ENCODE data around the gene RALGPS1.

RALGPS1 gene

DNA sequence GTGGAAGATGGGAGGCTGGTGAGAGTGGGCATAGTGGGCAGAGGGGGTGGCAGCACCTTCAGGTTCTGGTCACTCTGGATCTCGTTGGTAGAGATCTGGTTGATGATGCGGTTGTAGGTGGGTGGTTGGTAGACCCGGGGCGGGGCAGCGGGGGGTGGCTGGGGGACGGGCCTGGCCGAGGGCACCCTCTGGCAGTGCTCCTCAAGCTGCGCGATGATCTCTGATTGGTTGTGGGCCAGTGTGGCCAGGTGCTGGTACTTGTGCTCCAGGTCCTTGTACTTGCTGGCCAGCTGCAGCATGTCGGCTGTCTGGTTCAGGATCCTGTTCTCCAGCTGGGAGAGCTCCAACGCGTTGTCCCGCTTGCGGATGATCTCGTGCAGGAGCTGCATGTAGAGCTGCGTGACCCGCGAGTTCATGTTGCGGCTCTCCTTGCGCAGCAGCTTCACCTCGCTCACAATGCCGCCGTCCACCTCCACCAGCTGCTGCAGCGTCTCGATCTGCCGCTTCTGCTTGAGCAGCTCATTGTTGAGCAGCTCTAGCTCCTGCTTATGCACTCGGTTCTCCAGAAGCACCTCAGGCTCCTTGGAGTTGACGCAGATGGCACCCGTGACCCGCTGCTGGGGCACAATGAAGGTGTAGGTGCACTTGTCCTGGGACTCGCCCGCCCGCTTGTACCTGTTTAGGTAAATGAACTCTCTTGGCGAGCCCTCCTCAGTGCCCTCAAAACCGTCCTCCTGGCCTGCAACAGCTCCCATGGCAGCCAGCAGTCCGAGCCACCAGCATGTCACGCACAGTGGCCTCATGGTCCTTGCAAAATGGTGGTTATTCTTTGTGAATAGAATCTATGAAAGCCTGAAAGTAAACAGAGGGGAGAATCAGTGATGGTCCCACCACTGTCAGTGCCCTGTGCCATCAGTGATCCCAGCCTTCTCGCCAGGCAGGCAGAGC lies 193.6 kb downstream of the RALGPS1 start:
- DNase-seq (no peak), ATAC-seq (replicated peaks) (no peak)
- Mint-ChIP-seq H3K4me3 (no peak overlapping the region), H3K36me3 (ENCODE audit: insufficient read depth) (peaks cover 2% of the 10 kb centered on the region), H3K27ac (no peak overlapping the region), H3K9me3 (no peaks in the 10 kb centered on the region), H3K4me1 (ENCODE audit: low read depth in 2 of 2) (peaks cover 5 to 7% of the 10 kb centered on the region in 2 donors), H3K27me3 (no peaks in the 10 kb centered on the region)

DNA sequence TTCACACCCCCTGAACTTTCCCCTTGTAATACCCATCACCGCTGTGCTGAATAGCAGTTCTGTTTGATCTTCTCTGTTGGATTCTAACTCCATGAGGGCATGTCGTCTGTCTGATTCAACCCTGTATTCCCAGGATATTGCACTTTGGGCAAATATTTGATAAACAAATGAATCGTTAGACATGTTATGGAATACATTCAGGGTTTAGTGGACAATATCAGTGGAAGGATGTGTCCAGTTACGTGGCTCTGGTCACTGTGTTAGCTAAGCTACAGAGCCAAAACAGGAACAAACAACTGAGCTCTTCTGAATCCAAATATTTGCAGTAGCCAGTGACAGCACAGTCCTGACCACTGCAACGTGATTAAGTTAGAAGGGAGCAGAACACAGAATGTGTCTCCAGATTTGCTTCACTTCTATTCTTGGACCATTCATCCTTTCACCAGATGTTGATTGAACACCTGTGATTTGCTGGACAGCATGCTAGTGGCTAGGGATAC lies 194.7 kb downstream of the RALGPS1 start:
- no peaks in the 10 kb centered on the region for H3K27me3 Mint-ChIP-seq
- ATAC-seq (replicated peaks) = no peak
- no peak overlapping the region for H3K27ac Mint-ChIP-seq
- no peak for DNase-seq
- no peaks in the 10 kb centered on the region for H3K9me3 Mint-ChIP-seq
- H3K4me3 Mint-ChIP-seq = no peak overlapping the region
- H3K36me3 Mint-ChIP-seq (ENCODE audit: insufficient read depth) = peaks cover 11% of the 10 kb centered on the region
- peaks cover 4 to 5% of the 10 kb centered on the region in 2 donors for H3K4me1 Mint-ChIP-seq (ENCODE audit: low read depth in 2 of 2)

DNA sequence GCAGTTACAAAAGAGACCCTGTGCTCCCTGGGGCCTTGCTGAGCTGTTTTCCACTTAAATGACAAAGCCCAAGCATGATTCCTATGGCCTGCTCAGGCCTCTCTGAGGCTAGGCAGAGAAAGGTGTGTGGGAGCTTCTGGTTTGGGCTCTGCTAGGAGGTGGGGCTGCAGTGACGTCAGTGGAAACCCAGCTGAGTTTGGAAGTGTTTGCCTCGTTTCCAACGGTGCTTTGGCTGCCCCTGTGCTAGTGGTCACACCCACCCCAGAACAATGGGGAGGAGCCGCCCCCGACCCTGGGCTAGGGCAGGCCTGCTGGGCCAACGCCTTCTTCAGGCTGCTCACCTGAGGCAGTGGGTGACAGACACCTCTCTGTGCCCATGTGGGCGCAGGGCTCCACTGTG lies 197.5 kb downstream of the RALGPS1 start:
- Mint-ChIP-seq H3K4me3 (no peak overlapping the region), H3K9me3 (no peaks in the 10 kb centered on the region), H3K27me3 (no peaks in the 10 kb centered on the region), H3K4me1 (ENCODE audit: low read depth in 2 of 2) (peaks cover 13 to 16% of the 10 kb centered on the region in 2 donors), H3K36me3 (ENCODE audit: insufficient read depth) (peaks cover 9% of the 10 kb centered on the region), H3K27ac (no peak overlapping the region)
- ATAC-seq (replicated peaks) = no peak
- no peak for DNase-seq

DNA sequence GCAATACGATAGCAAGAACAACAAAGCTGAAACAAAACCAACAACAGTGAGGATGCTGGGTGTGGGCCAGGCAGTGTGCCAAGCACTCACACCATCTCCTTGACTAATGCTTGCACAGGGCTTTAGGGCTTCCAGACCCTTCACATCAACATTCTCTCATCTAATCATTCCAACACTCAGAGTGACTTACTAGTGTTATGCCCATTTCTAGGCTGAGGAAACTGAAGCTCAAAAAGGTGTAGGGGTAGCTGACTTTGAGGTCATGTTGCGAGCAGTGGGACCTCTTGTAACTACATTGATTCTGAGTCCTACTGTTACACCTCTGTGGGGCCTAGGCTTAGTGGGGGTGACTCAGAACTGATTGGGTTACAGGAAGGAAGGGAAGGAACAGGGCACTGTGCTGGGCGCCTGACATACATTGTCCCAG lies 198.2 kb downstream of the RALGPS1 start:
- no peak overlapping the region for H3K27ac Mint-ChIP-seq
- peaks cover 9% of the 10 kb centered on the region for H3K36me3 Mint-ChIP-seq (ENCODE audit: insufficient read depth)
- H3K4me3 Mint-ChIP-seq = no peak overlapping the region
- H3K9me3 Mint-ChIP-seq = no peaks in the 10 kb centered on the region
- H3K27me3 Mint-ChIP-seq = no peaks in the 10 kb centered on the region
- ATAC-seq (replicated peaks) (no peak), DNase-seq (no peak)
- peaks cover 13 to 18% of the 10 kb centered on the region in 2 donors for H3K4me1 Mint-ChIP-seq (ENCODE audit: low read depth in 2 of 2)

DNA sequence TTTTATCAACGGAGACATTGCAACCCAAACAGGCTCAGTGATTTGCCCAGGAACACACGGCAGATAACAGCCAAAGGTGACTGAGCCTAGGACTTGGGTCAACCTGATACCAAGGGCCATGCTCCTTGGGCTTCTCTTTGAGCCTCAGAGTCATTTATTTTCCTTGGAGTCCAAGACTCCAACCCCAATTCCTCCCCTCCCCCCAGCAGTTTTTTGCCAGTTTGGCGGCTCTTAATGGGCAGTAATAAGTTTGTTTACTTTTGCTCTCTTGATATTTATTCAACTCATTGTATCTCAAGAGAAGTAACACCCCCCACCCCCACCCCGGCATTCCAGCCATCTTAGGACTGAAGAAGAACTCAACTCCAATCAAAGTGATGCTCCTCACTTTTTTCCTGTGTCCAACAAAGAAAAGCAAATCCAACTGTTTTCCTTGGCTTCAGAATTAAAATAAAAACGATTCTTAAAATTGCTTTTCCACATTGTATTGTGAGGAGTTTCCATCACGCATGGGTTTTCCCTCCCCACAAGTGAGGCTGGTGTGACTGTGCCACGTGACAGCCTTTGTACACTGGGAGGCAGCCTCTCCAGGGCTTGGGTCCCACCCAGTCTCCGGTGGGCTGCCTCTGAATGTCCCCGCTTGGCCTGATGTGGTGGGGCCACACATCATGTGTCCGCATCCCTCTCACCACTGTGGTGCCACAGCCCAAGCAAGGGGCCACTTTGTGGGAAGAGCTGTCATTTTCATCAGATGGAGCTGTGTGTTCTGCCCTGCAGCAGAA lies 198.8 kb downstream of the RALGPS1 start:
- DNase-seq (no peak), ATAC-seq (replicated peaks) (no peak)
- Mint-ChIP-seq H3K4me3 (no peak overlapping the region), H3K36me3 (ENCODE audit: insufficient read depth) (peaks cover 9% of the 10 kb centered on the region), H3K4me1 (ENCODE audit: low read depth in 2 of 2) (peaks cover 9 to 14% of the 10 kb centered on the region in 2 donors), H3K27ac (no peak overlapping the region), H3K27me3 (no peaks in the 10 kb centered on the region), H3K9me3 (no peaks in the 10 kb centered on the region)

DNA sequence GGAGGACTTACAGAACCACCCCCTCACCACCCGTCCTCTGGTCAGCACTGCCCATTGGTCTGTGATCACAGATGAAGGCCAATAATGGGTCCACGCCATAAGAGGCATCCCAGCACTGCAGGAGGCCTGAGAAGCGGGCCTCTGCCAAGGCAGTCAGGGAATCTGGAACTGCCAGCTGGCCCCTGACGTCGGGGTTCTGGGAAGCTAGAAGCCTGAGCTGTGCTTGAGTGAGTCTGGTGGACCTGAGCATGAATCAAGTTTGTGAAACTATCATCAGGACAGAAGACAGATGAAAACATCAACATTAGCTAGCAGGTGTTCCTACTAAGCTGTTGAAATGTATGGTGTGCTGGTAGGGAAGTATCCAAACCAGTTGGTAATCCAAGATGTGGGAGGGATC lies 200.0 kb downstream of the RALGPS1 start:
- H3K9me3 Mint-ChIP-seq = no peaks in the 10 kb centered on the region
- no peak for DNase-seq
- peaks cover 0 to 9% of the 10 kb centered on the region in 2 donors for H3K27me3 Mint-ChIP-seq
- H3K4me3 Mint-ChIP-seq = no peak overlapping the region
- H3K4me1 Mint-ChIP-seq (ENCODE audit: low read depth in 2 of 2) = peaks cover 9 to 14% of the 10 kb centered on the region in 2 donors
- H3K27ac Mint-ChIP-seq = no peak overlapping the region
- no peak for ATAC-seq (replicated peaks)
- H3K36me3 Mint-ChIP-seq (ENCODE audit: insufficient read depth) = peaks cover 9% of the 10 kb centered on the region

DNA sequence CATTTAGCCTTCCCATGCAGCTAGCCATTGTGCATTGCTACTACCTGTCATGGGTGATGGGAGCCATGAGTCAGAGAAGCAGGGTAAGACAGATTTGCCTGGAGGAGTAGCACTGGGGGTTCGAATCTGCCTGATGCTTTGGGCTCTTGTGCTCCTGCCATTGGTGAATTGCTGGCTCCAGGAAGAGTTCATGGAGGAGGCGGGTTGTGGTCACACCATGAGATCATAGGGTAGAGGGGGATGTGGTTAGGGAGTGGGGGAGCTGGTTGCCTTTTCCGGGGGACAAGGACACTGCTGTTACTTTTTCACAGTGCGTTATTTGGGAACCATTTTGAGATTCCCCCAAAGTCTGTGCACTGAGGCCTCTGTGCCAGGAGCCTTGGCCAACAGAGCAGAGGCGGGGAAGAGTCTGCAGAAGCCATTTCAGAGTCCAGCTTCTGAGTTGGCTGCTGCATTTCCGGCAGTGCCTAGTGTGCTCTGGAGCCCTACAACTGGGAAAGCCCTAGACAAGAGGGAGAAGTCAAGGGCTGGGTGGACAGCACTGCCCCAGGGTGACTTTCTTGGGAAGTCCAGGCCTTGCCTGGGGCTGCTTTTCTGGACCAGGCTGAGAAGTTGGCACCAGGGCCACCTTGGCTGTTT lies 201.6 kb downstream of the RALGPS1 start:
- ATAC-seq (replicated peaks) (peak; percentile 26), DNase-seq (no peak)
- Mint-ChIP-seq H3K9me3 (no peaks in the 10 kb centered on the region), H3K27me3 (peaks cover 0 to 22% of the 10 kb centered on the region in 2 donors), H3K36me3 (ENCODE audit: insufficient read depth) (peaks cover 9% of the 10 kb centered on the region), H3K4me1 (ENCODE audit: low read depth in 2 of 2) (peaks cover 12 to 14% of the 10 kb centered on the region in 2 donors), H3K27ac (peak overlapping the region; percentile 45 to 57), H3K4me3 (peak overlapping the region in 1 of 2 donors; percentile 32)

DNA sequence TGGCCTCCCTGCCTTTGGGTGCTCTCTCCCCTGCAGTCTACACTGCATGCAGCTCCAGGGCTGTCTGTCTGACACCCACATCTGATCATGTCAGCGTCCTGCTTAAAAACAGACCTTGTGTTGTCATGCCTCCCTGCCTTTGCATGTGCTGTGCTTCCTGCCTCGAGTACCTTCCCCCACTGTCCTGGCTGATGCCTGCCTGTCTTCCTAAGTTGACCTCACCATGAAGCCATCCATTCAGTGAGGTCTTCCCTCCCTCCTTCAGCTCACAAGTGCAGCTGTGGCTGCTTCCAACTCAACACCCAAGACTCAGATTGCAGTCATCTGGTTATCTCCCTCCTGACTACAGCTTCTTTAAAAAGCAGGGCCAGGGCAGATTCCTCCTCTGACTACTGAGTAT lies 202.4 kb downstream of the RALGPS1 start:
- ATAC-seq (replicated peaks) (peak; percentile 21), DNase-seq (no peak)
- H3K4me3 Mint-ChIP-seq = no peak overlapping the region
- H3K9me3 Mint-ChIP-seq = no peaks in the 10 kb centered on the region
- H3K27me3 Mint-ChIP-seq = peaks cover 0 to 29% of the 10 kb centered on the region in 2 donors
- H3K36me3 Mint-ChIP-seq (ENCODE audit: insufficient read depth) = peaks cover 9% of the 10 kb centered on the region
- H3K27ac Mint-ChIP-seq = peak overlapping the region in 1 of 2 donors; percentile 7
- peaks cover 13 to 14% of the 10 kb centered on the region in 2 donors for H3K4me1 Mint-ChIP-seq (ENCODE audit: low read depth in 2 of 2)

DNA sequence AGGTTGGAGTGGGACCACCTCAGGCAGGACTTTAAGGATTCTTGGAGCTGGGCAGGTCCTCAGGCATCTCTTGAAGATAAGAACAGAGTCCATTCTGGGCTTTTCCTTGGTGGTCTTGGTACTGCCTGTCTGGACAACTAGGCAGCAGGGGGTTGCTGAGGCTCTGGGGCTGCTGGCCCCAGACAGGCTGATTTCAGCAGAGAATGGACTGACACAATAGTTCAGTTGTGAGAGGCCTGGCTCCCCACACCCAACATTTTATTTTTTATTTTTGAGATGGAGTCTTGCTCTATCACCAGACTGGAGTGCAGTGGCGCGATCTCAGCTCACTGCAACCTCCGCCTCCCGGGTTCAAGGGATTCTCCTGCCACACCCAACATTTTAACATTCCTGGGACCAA lies 203.2 kb downstream of the RALGPS1 start:
- Mint-ChIP-seq H3K36me3 (ENCODE audit: insufficient read depth) (peaks cover 9% of the 10 kb centered on the region), H3K9me3 (no peaks in the 10 kb centered on the region), H3K27ac (no peak overlapping the region), H3K27me3 (peaks cover 0 to 38% of the 10 kb centered on the region in 2 donors), H3K4me3 (no peak overlapping the region), H3K4me1 (ENCODE audit: low read depth in 2 of 2) (peaks cover 14% of the 10 kb centered on the region in 2 donors)
- DNase-seq (no peak), ATAC-seq (replicated peaks) (no peak)

DNA sequence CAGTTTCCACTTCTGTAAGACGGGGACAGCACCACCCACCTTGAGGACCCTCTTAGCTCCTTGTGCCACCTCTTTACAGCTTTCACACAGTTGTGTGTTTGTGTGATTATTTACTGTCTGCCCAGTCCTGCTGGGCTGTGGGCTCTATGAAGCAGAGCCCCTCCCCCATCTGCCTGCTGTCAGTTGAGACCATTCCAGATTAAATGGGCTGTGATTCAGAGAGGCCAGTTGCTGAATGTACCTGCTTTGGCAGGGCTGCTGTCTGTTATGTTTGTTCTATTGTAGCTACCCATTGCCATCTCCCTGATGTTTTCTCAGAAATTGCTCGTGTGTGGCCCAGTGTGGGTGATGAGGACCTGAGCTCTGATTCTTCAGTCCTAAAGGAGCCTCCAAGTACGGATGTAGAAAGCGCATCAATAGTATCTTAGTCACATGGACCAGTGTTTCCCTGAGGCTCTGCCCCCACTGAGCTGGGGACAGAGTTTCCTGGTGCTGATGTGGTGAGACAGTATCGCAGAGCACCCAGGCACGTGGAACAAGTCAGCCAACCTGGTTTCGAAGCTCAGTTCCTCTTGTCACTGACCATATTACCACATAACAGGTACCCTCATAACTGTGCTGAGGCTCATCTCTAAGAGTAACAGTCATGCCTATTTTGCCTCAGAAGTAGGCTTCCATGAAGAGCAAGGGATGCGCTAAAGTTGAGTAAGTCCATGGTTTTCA lies 204.2 kb downstream of the RALGPS1 start:
- ATAC-seq (replicated peaks) (no peak), DNase-seq (no peak)
- Mint-ChIP-seq H3K4me3 (no peak overlapping the region), H3K4me1 (ENCODE audit: low read depth in 2 of 2) (peaks cover 14 to 19% of the 10 kb centered on the region in 2 donors), H3K9me3 (no peaks in the 10 kb centered on the region), H3K36me3 (ENCODE audit: insufficient read depth) (peaks cover 6% of the 10 kb centered on the region), H3K27ac (no peak overlapping the region), H3K27me3 (peaks cover 0 to 45% of the 10 kb centered on the region in 2 donors)

DNA sequence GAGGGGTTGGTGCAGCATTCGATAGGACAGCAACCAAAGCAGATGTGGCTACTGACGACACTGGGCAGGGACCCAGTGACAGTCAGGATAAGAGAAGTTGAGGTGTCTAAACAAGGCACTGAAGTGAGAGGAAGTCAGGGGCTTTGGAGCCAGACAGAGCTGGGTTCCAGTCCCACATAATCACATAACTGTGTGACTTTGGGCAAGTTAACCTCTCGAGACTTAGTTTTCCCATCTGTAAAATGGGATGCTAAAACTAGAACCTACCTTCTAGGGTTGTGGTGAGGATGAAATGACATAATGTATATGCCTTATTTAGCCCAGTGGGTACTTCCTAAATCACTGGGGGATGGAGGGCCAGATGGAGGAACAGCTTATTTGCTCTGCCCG lies 204.7 kb downstream of the RALGPS1 start:
- ATAC-seq (replicated peaks) = no peak
- DNase-seq = no peak
- Mint-ChIP-seq H3K4me1 (ENCODE audit: low read depth in 2 of 2) (peaks cover 14 to 19% of the 10 kb centered on the region in 2 donors), H3K36me3 (ENCODE audit: insufficient read depth) (peaks cover under 1% of the 10 kb centered on the region), H3K27ac (no peak overlapping the region), H3K9me3 (no peaks in the 10 kb centered on the region), H3K27me3 (peaks cover 0 to 45% of the 10 kb centered on the region in 2 donors), H3K4me3 (no peak overlapping the region)

DNA sequence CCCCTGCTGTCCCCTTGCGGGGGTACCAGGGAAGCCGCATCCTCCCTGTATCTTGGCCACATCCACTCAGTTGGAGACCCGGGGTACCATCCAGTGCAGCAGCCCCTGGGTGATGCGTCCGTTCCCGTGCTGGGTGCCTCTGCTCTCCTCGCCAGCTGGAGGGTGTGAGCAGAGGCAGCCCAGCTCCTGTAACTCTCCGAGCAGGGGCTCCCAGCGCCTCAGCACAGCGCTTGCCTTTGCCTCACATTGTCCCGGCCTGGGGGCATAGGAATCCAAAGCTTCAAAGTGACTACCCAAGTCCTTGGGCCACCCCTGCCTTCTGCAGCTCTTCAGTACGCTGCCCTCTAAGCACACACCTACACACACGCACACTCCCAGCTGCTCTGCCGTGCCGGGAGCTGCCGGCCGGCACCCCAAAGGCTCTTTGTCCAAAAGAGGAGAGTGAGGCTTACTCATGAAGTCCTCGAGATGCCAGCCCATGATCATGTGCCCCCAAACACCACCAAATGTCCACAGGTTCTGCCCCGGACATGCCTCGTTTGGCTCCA lies 207.1 kb downstream of the RALGPS1 start:
- Mint-ChIP-seq H3K27me3 (peaks cover 0 to 45% of the 10 kb centered on the region in 2 donors), H3K36me3 (ENCODE audit: insufficient read depth) (peaks cover 4% of the 10 kb centered on the region), H3K9me3 (no peaks in the 10 kb centered on the region), H3K27ac (no peak overlapping the region), H3K4me1 (ENCODE audit: low read depth in 2 of 2) (peaks cover 6 to 11% of the 10 kb centered on the region in 2 donors), H3K4me3 (no peak overlapping the region)
- DNase-seq (no peak), ATAC-seq (replicated peaks) (no peak)

Data from effector memory CD8-positive, alpha-beta T cell (primary cell).